Ishikawa (cell line): ENCODE results near the gene ZAR1L.
A peak's percentile ranks its signal among the peaks of the same experiment; 100 is the strongest.

ENCODE experiments used
- CEBPB ChIP-seq: IDR thresholded peaks from 2 replicates; pipeline ENCODE4 v1.6.1; 2012
- CREB1 ChIP-seq: IDR thresholded peaks from 2 replicates; pipeline ENCODE4 v1.6.1; 2012; ENCODE audit warnings: low read depth
- EGR1 ChIP-seq: IDR thresholded peaks from 2 replicates; pipeline ENCODE4 v1.6.1; 2012
- EP300 ChIP-seq: IDR thresholded peaks from 2 replicates; pipeline ENCODE4 v1.6.1; 2012; ENCODE audit warnings: borderline replicate concordance
- FOXM1 ChIP-seq: IDR thresholded peaks from 2 replicates; pipeline ENCODE4 v1.6.1; 2012; ENCODE audit warnings: low read depth, borderline replicate concordance
- MAX ChIP-seq: IDR thresholded peaks from 2 replicates; pipeline ENCODE4 v1.6.1; 2012
- NFIC ChIP-seq: IDR thresholded peaks from 2 replicates; pipeline ENCODE4 v1.6.1; 2012
- RAD21 ChIP-seq: IDR thresholded peaks from 2 replicates; pipeline ENCODE4 v1.6.1; 2012; ENCODE audit warnings: low read depth
- REST ChIP-seq: IDR thresholded peaks from 2 replicates; pipeline ENCODE4 v1.6.1; 2012; ENCODE audit warnings: low read depth, mild to moderate bottlenecking
- TAF1 ChIP-seq: IDR thresholded peaks from 2 replicates; pipeline ENCODE4 v1.6.1; 2012; ENCODE audit warnings: low read depth, mild to moderate bottlenecking
- TCF12 ChIP-seq: IDR thresholded peaks from 2 replicates; pipeline ENCODE4 v1.6.1; 2012; ENCODE audit warnings: low read depth
- TEAD4 ChIP-seq: IDR thresholded peaks from 2 replicates; pipeline ENCODE4 v1.6.1; 2012
- USF1 ChIP-seq: IDR thresholded peaks from 2 replicates; pipeline ENCODE4 v1.6.1; 2012
- YY1 ChIP-seq: IDR thresholded peaks from 2 replicates; pipeline ENCODE4 v1.6.1; 2012; ENCODE audit warnings: low read depth
- ZBTB7A ChIP-seq: IDR thresholded peaks from 2 replicates; pipeline ENCODE4 v1.6.1; 2012; ENCODE audit warnings: low read depth

The ZAR1L gene

GRCh38 chr13:32272021-32272683 is 43.0 kb downstream of the ZAR1L start:
- no peak for TF ChIP-seq FOXM1
- no peak for TF ChIP-seq CREB1
- no peak for TF ChIP-seq ZBTB7A
- TF ChIP-seq REST = no peak

- TF ChIP-seq RAD21 (peak; percentile 81), TEAD4 (peak; percentile 49), EGR1 (no peak)
These were observed 47.2 kb downstream of the ZAR1L start for GRCh38 chr13:32267836-32268439.

- TF ChIP-seq NFIC (no peak), RAD21 (no peak), EGR1 (no peak), USF1 (no peak), MAX (no peak), TEAD4 (no peak), YY1 (no peak), TAF1 (no peak), ZBTB7A (no peak), FOXM1 (no peak), CREB1 (no peak), EP300 (no peak), CEBPB (no peak), REST (no peak)
These were observed 49.0 kb downstream of the ZAR1L start for GRCh38 chr13:32266130-32266529.

- TF ChIP-seq ZBTB7A (no peak), FOXM1 (no peak), RAD21 (no peak), MAX (no peak), NFIC (no peak), EP300 (no peak), REST (no peak), TEAD4 (no peak), YY1 (no peak), CREB1 (no peak), TAF1 (no peak), EGR1 (no peak), TCF12 (no peak), USF1 (no peak), CEBPB (no peak)
These were observed 49.4 kb downstream of the ZAR1L start for GRCh38 chr13:32265726-32266125.

GRCh38 chr13:32264407-32264806 is 50.8 kb downstream of the ZAR1L start:
- peak; percentile 47; the same call in 1 of the 2 replicates for TF ChIP-seq NFIC
- no peak for TF ChIP-seq CREB1
